H1 (cell line): ENCODE data around the gene ITGA8. TPM values are rescaled to one million over a fixed set of nuclear protein-coding genes. Genes with fewer than 3 reads are reported as not detected.

Experiments used
- SIRT6 ChIP-seq: IDR thresholded peaks from one replicate; pipeline ENCODE4 v1.7.1; 2012; ENCODE audit warnings: low read length, inconsistent platforms
- polyA plus RNA-seq, 7 experiments: library from polyadenylated mRNA; depleted of rRNA in 3 of 7; stranded (reverse) in 5 of 7; unstranded in 2 of 7; fragments of >200 nt in 5 of 7; fragments of 200-250 nt in 2 of 7; gene quantifications; 1 replicate in 5 of 7; 2 replicates in 1 of 7; 4 replicates in 1 of 7; pipeline versions ENCODE4 v1.2.1 to v1.2.3, GENCODE V29; 2011 to 2013; ENCODE audit warnings: missing spikeins in 2 of 7, mixed read lengths in 2 of 7
- total RNA-seq: library from RNA; stranded (reverse); fragmentation: NEBNext Ultra II Directional; extraction: Animal tissue kit (Norgen Biotek cat#: 25700); gene quantifications from 2 replicates; pipeline ENCODE4 v1.2.1, GENCODE V29; 2021

ITGA8 gene
- total and polyA plus RNA-seq, 2 of the 8 experiments (the other 6 are each of a cell fraction or from before 2014, with no cell fraction given) = not detected

GRCh38 chr10:15730341-15730740 is 10.6 kb upstream of the ITGA8 start (continued):
- no peak for TF ChIP-seq SIRT6
- TF ChIP-seq, all 59 proteins: peak for 0
